SK-N-SH treated with all-trans-retinoic acid at 6 μM for 48 hours (cell line): ENCODE results near the gene CAMK2A.

Source experiments
- ATAC-seq: fragments of 200-7000 bp; cut with Tn5 transposase; 3 replicates; pipeline ENCODE4 v1.9.1; 2020; ENCODE audit warnings: mild to moderate bottlenecking, moderate library complexity
- ARNTL ChIP-seq: fragments of 450-650 bp; formaldehyde crosslinking; IDR thresholded peaks from 2 replicates; pipeline ENCODE4 v1.5.0; 2020; ENCODE audit warnings: low read depth, mild to moderate bottlenecking, moderate library complexity, borderline replicate concordance
- BACH2 ChIP-seq: fragments of 250-450 bp; sonication (Bioruptor Pico); IDR thresholded peaks from 2 replicates; pipeline ENCODE4 v1.9.0; 2021; ENCODE audit warnings: mild to moderate bottlenecking, borderline replicate concordance
- CSDC2 ChIP-seq: fragments of 250-450 bp; sonication (Bioruptor Pico); IDR thresholded peaks from 2 replicates; pipeline ENCODE4 v1.5.0; 2020; ENCODE audit warnings: mild to moderate bottlenecking, moderate library complexity
- GLIS3 ChIP-seq: fragments of 250-450 bp; sonication (Bioruptor Pico); IDR thresholded peaks from 2 replicates; pipeline ENCODE4 v1.5.0; 2020; ENCODE audit warnings: mild to moderate bottlenecking, moderate library complexity
- ISL1 ChIP-seq: fragments of 250-450 bp; sonication (Bioruptor Pico); IDR thresholded peaks from 2 replicates; pipeline ENCODE4 v2.1.2; 2022; ENCODE audit warnings: mild to moderate bottlenecking, moderate library complexity
- OSR1 ChIP-seq: fragments of 250-450 bp; sonication (Bioruptor Pico); IDR thresholded peaks from 2 replicates; pipeline ENCODE4 v1.8.0; 2022; ENCODE audit warnings: moderate library complexity, mild to moderate bottlenecking, inconsistent platforms
- PATZ1 ChIP-seq: fragments of 250-450 bp; sonication (Bioruptor Pico); IDR thresholded peaks from 2 replicates; pipeline ENCODE4 v1.8.0; 2020; ENCODE audit warnings: mild to moderate bottlenecking, moderate library complexity, borderline replicate concordance
- PPARA ChIP-seq: fragments of 250-450 bp; sonication (Bioruptor Pico); IDR thresholded peaks from 2 replicates; pipeline ENCODE4 v1.5.0; 2020; ENCODE audit warnings: mild to moderate bottlenecking, borderline replicate concordance
- RARB ChIP-seq: fragments of 250-450 bp; sonication (Bioruptor Pico); IDR thresholded peaks from 2 replicates; pipeline ENCODE4 v1.8.0; 2021; ENCODE audit warnings: mild to moderate bottlenecking, moderate library complexity
- TCF4 ChIP-seq: fragments of 250-450 bp; sonication (Bioruptor Pico); IDR thresholded peaks from 2 replicates; pipeline ENCODE4 v1.8.0; 2021; ENCODE audit warnings: mild to moderate bottlenecking, moderate library complexity, borderline replicate concordance
- TOX ChIP-seq: fragments of 250-450 bp; sonication (Bioruptor Pico); IDR thresholded peaks from 2 replicates; pipeline ENCODE4 v1.8.0; 2021; ENCODE audit warnings: mild to moderate bottlenecking, moderate library complexity, borderline replicate concordance
- ZC3H10 ChIP-seq: fragments of 250-450 bp; sonication (Bioruptor Pico); IDR thresholded peaks from 2 replicates; pipeline ENCODE4 v1.5.1; 2021; ENCODE audit warnings: mild to moderate bottlenecking, moderate library complexity
- ZFP30 ChIP-seq: fragments of 450-650 bp; formaldehyde crosslinking; IDR thresholded peaks from 2 replicates; pipeline ENCODE4 v1.5.0; 2022; ENCODE audit warnings: mild to moderate bottlenecking, moderate library complexity
- ZNF565 ChIP-seq: fragments of 450-650 bp; formaldehyde crosslinking; conservative IDR thresholded peaks from 2 replicates; pipeline ENCODE4 v1.5.0; 2020; ENCODE audit warnings: low read depth, mild to moderate bottlenecking, moderate library complexity
- ZNF70 ChIP-seq: fragments of 450-650 bp; formaldehyde crosslinking; IDR thresholded peaks from 2 replicates; pipeline ENCODE4 v1.5.0; 2020; ENCODE audit warnings: mild to moderate bottlenecking, moderate library complexity
- ZNF8 ChIP-seq: fragments of 450-650 bp; formaldehyde crosslinking; IDR thresholded peaks from 2 replicates; pipeline ENCODE4 v1.5.0; 2020; ENCODE audit warnings: mild to moderate bottlenecking, moderate library complexity
- TF ChIP-seq, protein P1 (sequence below): fragments of 250-450 bp; sonication (Bioruptor Pico); IDR thresholded peaks from 2 replicates; pipeline ENCODE4 v1.8.0; 2021; ENCODE audit warnings: low read depth, mild to moderate bottlenecking, moderate library complexity, borderline replicate concordance
- TF ChIP-seq, protein P2 (sequence below): fragments of 250-450 bp; sonication (Bioruptor Pico); IDR thresholded peaks from 2 replicates; pipeline ENCODE4 v1.5.0; 2020; ENCODE audit warnings: mild to moderate bottlenecking, moderate library complexity
- TF ChIP-seq, protein P3 (sequence below): fragments of 250-450 bp; sonication (Bioruptor Pico); IDR thresholded peaks from 2 replicates; pipeline ENCODE4 v1.5.1; 2020; ENCODE audit warnings: low read depth, mild to moderate bottlenecking, moderate library complexity

The CAMK2A gene

GRCh38 chr5:150203832-150204589 is 85.6 kb downstream of the CAMK2A start:
- no peak for ATAC-seq
- TF ChIP-seq ZNF8 (CRISPR knock-in tag) (no peak), OSR1 (no peak), TCF4 (CRISPR knock-in tag) (no peak), ARNTL (no peak), ISL1 (CRISPR knock-in tag) (no peak), RARB (CRISPR knock-in tag) (no peak), PATZ1 (CRISPR knock-in tag) (no peak), TOX (CRISPR knock-in tag) (no peak), ZFP30 (CRISPR knock-in tag) (no peak), PPARA (CRISPR knock-in tag) (no peak), GLIS3 (no peak)
- TF ChIP-seq, protein P1, sequence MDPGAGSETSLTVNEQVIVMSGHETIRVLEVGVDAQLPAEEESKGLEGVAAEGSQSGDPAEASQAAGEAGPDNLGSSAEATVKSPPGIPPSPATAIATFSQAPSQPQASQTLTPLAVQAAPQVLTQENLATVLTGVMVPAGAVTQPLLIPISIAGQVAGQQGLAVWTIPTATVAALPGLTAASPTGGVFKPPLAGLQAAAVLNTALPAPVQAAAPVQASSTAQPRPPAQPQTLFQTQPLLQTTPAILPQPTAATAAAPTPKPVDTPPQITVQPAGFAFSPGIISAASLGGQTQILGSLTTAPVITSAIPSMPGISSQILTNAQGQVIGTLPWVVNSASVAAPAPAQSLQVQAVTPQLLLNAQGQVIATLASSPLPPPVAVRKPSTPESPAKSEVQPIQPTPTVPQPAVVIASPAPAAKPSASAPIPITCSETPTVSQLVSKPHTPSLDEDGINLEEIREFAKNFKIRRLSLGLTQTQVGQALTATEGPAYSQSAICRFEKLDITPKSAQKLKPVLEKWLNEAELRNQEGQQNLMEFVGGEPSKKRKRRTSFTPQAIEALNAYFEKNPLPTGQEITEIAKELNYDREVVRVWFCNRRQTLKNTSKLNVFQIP (CRISPR knock-in tag), result no peak
- TF ChIP-seq, protein P2, sequence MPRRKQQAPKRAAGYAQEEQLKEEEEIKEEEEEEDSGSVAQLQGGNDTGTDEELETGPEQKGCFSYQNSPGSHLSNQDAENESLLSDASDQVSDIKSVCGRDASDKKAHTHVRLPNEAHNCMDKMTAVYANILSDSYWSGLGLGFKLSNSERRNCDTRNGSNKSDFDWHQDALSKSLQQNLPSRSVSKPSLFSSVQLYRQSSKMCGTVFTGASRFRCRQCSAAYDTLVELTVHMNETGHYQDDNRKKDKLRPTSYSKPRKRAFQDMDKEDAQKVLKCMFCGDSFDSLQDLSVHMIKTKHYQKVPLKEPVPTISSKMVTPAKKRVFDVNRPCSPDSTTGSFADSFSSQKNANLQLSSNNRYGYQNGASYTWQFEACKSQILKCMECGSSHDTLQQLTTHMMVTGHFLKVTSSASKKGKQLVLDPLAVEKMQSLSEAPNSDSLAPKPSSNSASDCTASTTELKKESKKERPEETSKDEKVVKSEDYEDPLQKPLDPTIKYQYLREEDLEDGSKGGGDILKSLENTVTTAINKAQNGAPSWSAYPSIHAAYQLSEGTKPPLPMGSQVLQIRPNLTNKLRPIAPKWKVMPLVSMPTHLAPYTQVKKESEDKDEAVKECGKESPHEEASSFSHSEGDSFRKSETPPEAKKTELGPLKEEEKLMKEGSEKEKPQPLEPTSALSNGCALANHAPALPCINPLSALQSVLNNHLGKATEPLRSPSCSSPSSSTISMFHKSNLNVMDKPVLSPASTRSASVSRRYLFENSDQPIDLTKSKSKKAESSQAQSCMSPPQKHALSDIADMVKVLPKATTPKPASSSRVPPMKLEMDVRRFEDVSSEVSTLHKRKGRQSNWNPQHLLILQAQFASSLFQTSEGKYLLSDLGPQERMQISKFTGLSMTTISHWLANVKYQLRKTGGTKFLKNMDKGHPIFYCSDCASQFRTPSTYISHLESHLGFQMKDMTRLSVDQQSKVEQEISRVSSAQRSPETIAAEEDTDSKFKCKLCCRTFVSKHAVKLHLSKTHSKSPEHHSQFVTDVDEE (CRISPR knock-in tag), result no peak

- ATAC-seq, result no peak
- no peak for TF ChIP-seq OSR1
- TF ChIP-seq GLIS3, result no peak
- TF ChIP-seq ZC3H10, result no peak
- TF ChIP-seq, protein P2 (CRISPR knock-in tag), result no peak
- no peak for TF ChIP-seq ARNTL
- TF ChIP-seq ZFP30 (CRISPR knock-in tag), result no peak
- TF ChIP-seq ZNF70 (CRISPR knock-in tag), result no peak
- no peak for TF ChIP-seq BACH2
- TF ChIP-seq PPARA (CRISPR knock-in tag), result no peak
- TF ChIP-seq ZNF8 (CRISPR knock-in tag), result no peak
- no peak for TF ChIP-seq TOX (CRISPR knock-in tag)
- TF ChIP-seq RARB (CRISPR knock-in tag), result no peak
- TF ChIP-seq CSDC2 (CRISPR knock-in tag), result no peak
- TF ChIP-seq, protein P3, sequence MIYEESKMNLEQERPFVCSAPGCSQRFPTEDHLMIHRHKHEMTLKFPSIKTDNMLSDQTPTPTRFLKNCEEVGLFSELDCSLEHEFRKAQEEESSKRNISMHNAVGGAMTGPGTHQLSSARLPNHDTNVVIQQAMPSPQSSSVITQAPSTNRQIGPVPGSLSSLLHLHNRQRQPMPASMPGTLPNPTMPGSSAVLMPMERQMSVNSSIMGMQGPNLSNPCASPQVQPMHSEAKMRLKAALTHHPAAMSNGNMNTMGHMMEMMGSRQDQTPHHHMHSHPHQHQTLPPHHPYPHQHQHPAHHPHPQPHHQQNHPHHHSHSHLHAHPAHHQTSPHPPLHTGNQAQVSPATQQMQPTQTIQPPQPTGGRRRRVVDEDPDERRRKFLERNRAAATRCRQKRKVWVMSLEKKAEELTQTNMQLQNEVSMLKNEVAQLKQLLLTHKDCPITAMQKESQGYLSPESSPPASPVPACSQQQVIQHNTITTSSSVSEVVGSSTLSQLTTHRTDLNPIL (CRISPR knock-in tag), result no peak
- no peak for TF ChIP-seq ZNF565
- TF ChIP-seq, protein P1 (CRISPR knock-in tag), result no peak
- TF ChIP-seq TCF4 (CRISPR knock-in tag), result no peak
- TF ChIP-seq, all 23 proteins: peak for 0
Observed at GRCh38 chr5:150202501-150202900, 87.1 kb downstream of the CAMK2A start.
